ENCODE measurements around the gene KIAA0825. TPM values are rescaled to one million over a fixed set of nuclear protein-coding genes. Genes with fewer than 3 reads are reported as not detected.

The KIAA0825 gene
- total and polyA plus RNA-seq, 2 of the 8 experiments (the other 6 are each of a cell fraction or from before 2014, with no cell fraction given) = 0.60 to 1.0 TPM

GRCh38 chr5:94285984-94286383 is 332.4 kb downstream of the KIAA0825 start:
- Histone ChIP-seq H3K14ac (ENCODE audit: insufficient read length) (no peak overlapping the region), H2BK120ac (replicated peaks; ENCODE audit: low read depth, low read length) (no peak overlapping the region), H2BK15ac (ENCODE audit: low read length) (no peak overlapping the region), H3K36me3 (ENCODE audit: control insufficient read depth in 2 of 4, insufficient read depth in 4 of 4, low read length in 3 of 4) (peaks cover 0 to 3% (median 0%) of the 10 kb centered on the region in 4 experiments; a peak in 3 of 8 replicates), H3K9ac (replicated peaks in 1 of 4; ENCODE audit: extremely low read depth in 1 of 4, low read depth in 3 of 4, low read length in 3 of 4) (no peak overlapping the region), H3K79me1 (ENCODE audit: low read depth, low read length) (no peaks in the 10 kb centered on the region), H3K4ac (replicated peaks; ENCODE audit: insufficient read length, low read depth, low read length) (no peak overlapping the region), H4K91ac (replicated peaks; ENCODE audit: insufficient read length, low read length) (no peak overlapping the region), H3K27me3 (replicated peaks in 1 of 4; ENCODE audit: control insufficient read depth in 3 of 4, extremely low read depth in 1 of 4, insufficient read depth in 3 of 4, low read length in 3 of 4) (no peaks in the 10 kb centered on the region), H2BK12ac (ENCODE audit: low read depth, low read length) (no peak overlapping the region), H3K23me2 (ENCODE audit: low read depth, low read length) (no peaks in the 10 kb centered on the region; the same call in 1 of the 2 replicates), H4K8ac (ENCODE audit: extremely low read depth, insufficient read depth, low read length) (no peak overlapping the region), H3K79me2 (ENCODE audit: control insufficient read depth in 1 of 2, insufficient read depth in 2 of 2, low read length in 2 of 2) (peaks cover 0 to 45% of the 10 kb centered on the region in 2 experiments; a peak in 2 of 4 replicates), H3K4me1 (replicated peaks in 1 of 4; ENCODE audit: control insufficient read depth in 3 of 4, insufficient read depth in 4 of 4, low read length in 3 of 4) (peaks cover 0 to 7% (median 6%) of the 10 kb centered on the region in 4 experiments; a peak in 5 of 7 replicates), H2BK20ac (ENCODE audit: low read length) (no peak overlapping the region), H4K20me1 (replicated peaks in 1 of 2; ENCODE audit: control insufficient read depth in 1 of 2, insufficient read depth in 2 of 2, low read length in 2 of 2) (peaks cover 0 to 5% of the 10 kb centered on the region in 2 experiments), H3K4me3 (ENCODE audit: extremely low read depth in 1 of 4, insufficient read depth in 2 of 4, low read depth in 3 of 4, low read length in 4 of 4) (no peak overlapping the region), H3K9me3 (ENCODE audit: insufficient read depth in 2 of 2, low read depth in 1 of 2, low read length in 1 of 2) (no peaks in the 10 kb centered on the region), H2BK5ac (ENCODE audit: low read depth, low read length) (no peak overlapping the region), H3K23ac (ENCODE audit: insufficient read length) (no peak overlapping the region), H3K27ac (ENCODE audit: low read depth, low read length) (no peak overlapping the region), H3K18ac (ENCODE audit: extremely low read depth, low read length) (no peak overlapping the region), H4K5ac (ENCODE audit: insufficient read length, low read depth, low read length) (no peak overlapping the region), H3K56ac (replicated peaks; ENCODE audit: insufficient read length, low read depth, low read length) (no peak overlapping the region), H2AFZ (ENCODE audit: low read length) (no peak overlapping the region), H3K4me2 (ENCODE audit: insufficient read depth in 1 of 2, low read depth in 2 of 2, low read length in 2 of 2) (no peak overlapping the region), H2AK5ac (ENCODE audit: low read depth, low read length) (no peak overlapping the region)
- TF ChIP-seq GTF2F1 (IDR thresholded peaks at IDR 0.05; ENCODE audit: borderline replicate concordance, low read depth, low read length) = no peak
- ChIA-PET CTCF (ENCODE audit: partially characterized antibody) (interaction anchor here (1.0 to 1.6 kb wide), 2 partner anchors 10 to 16 kb away, joined by 5 to 6 read pairs; no protein-coding TSS in a partner anchor), POLR2A (ENCODE audit: partially characterized antibody) (interaction anchor here (1.1 to 2.5 kb wide), 3 partner anchors 10 to 12 kb away, joined by 3 to 5 read pairs (median 3); no protein-coding TSS in a partner anchor)
- FAIRE-seq (no peak), DNase-seq (ENCODE audit: low read depth in 1 of 2, low spot score in 2 of 2) (no peak)
